Adipocyte (in vitro differentiated cells): ENCODE results near the gene FLT1.
A peak's percentile ranks its signal among the peaks of the same experiment; 100 is the strongest.

ENCODE experiments used
- DNase-seq: peaks from one replicate; pipeline ENCODE4 v3.0.0-alpha.2; 2015; ENCODE audit warnings: low read depth
- H3K27me3 ChIP-seq: replicated peaks from 2 replicates; pipeline ENCODE4 v1.7.0; 2013; ENCODE audit warnings: mild to moderate bottlenecking, low read length, moderate library complexity; ENCODE audit not compliant: control insufficient read depth, insufficient read depth
- H3K36me3 ChIP-seq: 2 replicates; pipeline ENCODE4 v1.7.0; 2013; ENCODE audit warnings: low read length, mild to moderate bottlenecking, moderate library complexity; ENCODE audit not compliant: control insufficient read depth, insufficient read depth, severe bottlenecking
- H3K4me1 ChIP-seq: 2 replicates; pipeline ENCODE4 v1.7.0; 2013; ENCODE audit warnings: mild to moderate bottlenecking, low read length, moderate library complexity; ENCODE audit not compliant: control insufficient read depth, insufficient read depth
- H3K4me3 ChIP-seq: 2 replicates; pipeline ENCODE4 v1.7.0; 2013; ENCODE audit warnings: mild to moderate bottlenecking, low read length, moderate library complexity
- H3K9ac ChIP-seq: 2 replicates; pipeline ENCODE4 v1.7.0; 2013; ENCODE audit warnings: mild to moderate bottlenecking, low read length, moderate library complexity
- H3K9me3 ChIP-seq: 2 replicates; pipeline ENCODE4 v1.7.0; 2013; ENCODE audit warnings: mild to moderate bottlenecking, low read length, moderate library complexity; ENCODE audit not compliant: control insufficient read depth

Gene FLT1

DNA sequence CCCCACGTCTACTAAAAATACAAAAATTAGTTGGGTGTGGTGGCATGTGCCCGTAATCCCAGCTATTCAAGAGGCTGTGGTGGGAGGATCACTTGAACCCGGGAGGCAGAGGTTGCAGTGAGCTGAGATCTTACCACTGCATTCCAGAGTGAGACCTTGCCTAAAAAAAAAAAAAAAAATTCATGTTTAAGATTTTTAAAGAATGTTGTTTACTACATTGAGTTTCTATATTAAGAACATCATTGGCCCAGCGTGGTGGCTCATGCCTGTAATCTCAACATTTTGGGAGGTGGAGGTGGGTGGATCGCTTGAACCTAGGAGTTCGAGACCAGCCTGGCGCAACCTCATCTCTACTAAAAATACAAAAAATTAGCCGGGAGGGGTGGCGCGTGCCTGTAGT is 31.9 kb upstream of the FLT1 start:
- no peaks in the 10 kb centered on the region for H3K36me3 ChIP-seq
- peaks cover 29% of the 10 kb centered on the region for H3K27me3 ChIP-seq
- peaks cover 26% of the 10 kb centered on the region for H3K4me1 ChIP-seq
- no peak overlapping the region for H3K9ac ChIP-seq
- no peak overlapping the region for H3K4me3 ChIP-seq
- DNase-seq: no peak
- no peaks in the 10 kb centered on the region for H3K9me3 ChIP-seq

DNA sequence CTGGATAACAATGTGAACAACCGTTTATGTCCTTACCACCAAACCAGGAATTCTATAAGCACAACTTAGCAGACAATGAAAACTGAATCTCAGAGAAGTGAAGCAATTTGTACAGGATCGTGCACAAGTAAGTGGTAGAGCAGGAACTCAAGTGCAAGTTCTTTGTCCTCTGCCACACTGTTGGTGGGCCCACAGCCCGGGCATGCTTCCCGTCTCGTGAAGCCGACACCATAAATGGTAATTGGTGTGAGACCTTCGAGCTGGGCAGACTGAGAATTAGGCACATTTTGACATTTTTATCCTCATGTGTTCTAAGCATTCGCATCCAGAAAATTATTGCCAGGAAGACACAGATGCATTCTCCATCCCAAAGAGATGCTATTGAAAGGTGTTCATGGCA is 27.9 kb upstream of the FLT1 start:
- no peaks in the 10 kb centered on the region for H3K9me3 ChIP-seq
- no peak for DNase-seq
- no peak overlapping the region for H3K9ac ChIP-seq
- no peak overlapping the region for H3K4me3 ChIP-seq
- no peaks in the 10 kb centered on the region for H3K4me1 ChIP-seq
- no peaks in the 10 kb centered on the region for H3K36me3 ChIP-seq
- H3K27me3 ChIP-seq: peaks cover 17% of the 10 kb centered on the region

DNA sequence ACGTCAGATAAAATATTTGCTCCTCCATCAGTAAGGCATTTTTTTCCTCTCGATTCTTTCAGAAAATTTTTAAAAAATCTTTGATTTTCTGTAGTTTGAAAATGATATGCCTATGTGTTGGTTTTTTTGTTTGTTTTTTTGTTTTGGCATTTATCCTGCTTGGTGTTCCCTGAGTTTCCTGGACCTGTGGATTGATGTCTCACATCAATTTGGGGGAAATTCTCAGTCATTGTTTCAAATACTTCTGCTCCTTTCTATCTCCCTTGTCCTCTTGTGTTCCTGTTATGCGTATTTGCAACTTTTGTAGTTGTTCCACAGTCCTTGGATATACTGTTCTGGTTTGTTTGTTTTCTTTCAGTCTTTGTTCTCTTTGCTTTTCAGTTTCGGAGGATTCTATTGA is 18.8 kb upstream of the FLT1 start:
- H3K4me1 ChIP-seq: no peaks in the 10 kb centered on the region
- no peak for DNase-seq
- H3K27me3 ChIP-seq: peaks cover 2% of the 10 kb centered on the region
- H3K4me3 ChIP-seq: no peak overlapping the region
- peaks cover 5% of the 10 kb centered on the region for H3K9me3 ChIP-seq
- no peaks in the 10 kb centered on the region for H3K36me3 ChIP-seq
- no peak overlapping the region for H3K9ac ChIP-seq

DNA sequence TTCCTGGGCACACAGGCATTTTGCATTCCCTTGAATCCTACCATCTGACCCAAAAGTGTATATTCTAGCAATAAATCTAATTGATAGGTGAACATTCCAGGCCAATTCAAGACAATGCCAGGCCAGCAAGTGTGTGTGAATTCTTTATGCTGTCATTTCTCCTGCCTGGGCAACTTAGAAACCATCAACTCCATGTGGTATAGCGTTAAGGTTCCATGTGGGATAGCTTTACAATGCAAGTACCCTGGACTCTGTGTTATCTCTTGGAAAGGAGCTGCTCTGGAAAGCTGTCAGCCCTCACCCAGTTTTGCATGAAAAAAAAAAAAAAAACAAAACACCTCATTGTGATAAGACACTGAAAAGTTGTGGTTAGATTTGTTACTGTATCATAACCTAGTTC is 15.6 kb upstream of the FLT1 start:
- H3K9ac ChIP-seq: no peak overlapping the region
- H3K27me3 ChIP-seq: peaks cover 5% of the 10 kb centered on the region
- no peak overlapping the region for H3K4me3 ChIP-seq
- no peaks in the 10 kb centered on the region for H3K36me3 ChIP-seq
- peaks cover 5% of the 10 kb centered on the region for H3K9me3 ChIP-seq
- DNase-seq: no peak
- H3K4me1 ChIP-seq: no peaks in the 10 kb centered on the region

DNA sequence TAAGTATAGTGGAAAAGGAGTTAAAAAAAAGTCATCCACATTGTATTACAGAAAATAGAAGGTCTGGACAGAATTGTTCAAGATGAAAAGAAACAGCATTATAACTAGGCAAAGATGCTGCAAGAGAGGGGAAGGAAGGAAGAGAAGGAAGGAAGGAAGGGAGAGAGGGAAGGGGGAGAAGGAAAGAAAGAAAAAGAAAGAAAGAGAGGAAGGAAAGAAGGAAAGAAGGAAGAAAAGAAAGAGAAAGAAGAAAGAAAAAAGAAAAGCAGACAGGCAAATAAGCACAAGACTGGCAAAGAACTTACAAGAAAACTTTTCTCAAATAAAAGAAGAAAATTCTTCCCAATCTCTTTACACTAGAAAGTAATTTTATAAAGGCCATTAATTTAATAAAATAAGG is 15.1 kb upstream of the FLT1 start:
- H3K4me3 ChIP-seq: no peak overlapping the region
- peaks cover 5% of the 10 kb centered on the region for H3K9me3 ChIP-seq
- H3K36me3 ChIP-seq: no peaks in the 10 kb centered on the region
- H3K9ac ChIP-seq: no peak overlapping the region
- H3K27me3 ChIP-seq: peaks cover 9% of the 10 kb centered on the region
- DNase-seq: no peak
- H3K4me1 ChIP-seq: no peaks in the 10 kb centered on the region

DNA sequence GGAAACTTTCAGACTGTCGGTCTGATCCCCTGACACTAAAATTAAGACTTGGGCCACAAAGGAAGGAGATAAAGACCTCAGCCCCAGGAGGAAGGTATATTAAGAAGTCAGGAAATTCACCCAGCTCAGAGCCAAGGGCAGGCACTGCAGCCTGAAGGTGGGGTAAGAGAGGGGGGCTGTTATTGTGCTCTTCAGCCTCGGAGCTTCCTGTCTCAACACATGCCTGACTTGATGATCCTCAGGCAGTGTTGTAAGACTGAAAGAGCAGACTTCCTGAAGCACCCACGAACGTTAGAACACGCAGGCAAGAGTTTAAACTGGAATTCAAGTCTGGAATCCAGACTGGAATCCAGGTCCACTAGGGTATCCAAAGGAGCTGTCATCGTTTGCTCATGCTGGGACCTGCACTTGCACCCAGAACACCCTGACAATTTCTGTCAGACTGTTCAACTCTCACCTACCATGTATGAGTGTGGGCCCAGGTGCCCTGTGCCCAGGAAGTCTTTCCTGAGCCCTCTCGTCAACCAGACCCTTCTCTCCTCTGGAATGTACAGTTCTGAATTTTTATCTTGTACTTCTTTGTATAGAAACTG is 10.7 kb upstream of the FLT1 start:
- peaks cover 14% of the 10 kb centered on the region for H3K27me3 ChIP-seq
- H3K9me3 ChIP-seq: no peaks in the 10 kb centered on the region
- no peak overlapping the region for H3K9ac ChIP-seq
- no peaks in the 10 kb centered on the region for H3K4me1 ChIP-seq
- no peak for DNase-seq
- H3K4me3 ChIP-seq: no peak overlapping the region
- no peaks in the 10 kb centered on the region for H3K36me3 ChIP-seq

DNA sequence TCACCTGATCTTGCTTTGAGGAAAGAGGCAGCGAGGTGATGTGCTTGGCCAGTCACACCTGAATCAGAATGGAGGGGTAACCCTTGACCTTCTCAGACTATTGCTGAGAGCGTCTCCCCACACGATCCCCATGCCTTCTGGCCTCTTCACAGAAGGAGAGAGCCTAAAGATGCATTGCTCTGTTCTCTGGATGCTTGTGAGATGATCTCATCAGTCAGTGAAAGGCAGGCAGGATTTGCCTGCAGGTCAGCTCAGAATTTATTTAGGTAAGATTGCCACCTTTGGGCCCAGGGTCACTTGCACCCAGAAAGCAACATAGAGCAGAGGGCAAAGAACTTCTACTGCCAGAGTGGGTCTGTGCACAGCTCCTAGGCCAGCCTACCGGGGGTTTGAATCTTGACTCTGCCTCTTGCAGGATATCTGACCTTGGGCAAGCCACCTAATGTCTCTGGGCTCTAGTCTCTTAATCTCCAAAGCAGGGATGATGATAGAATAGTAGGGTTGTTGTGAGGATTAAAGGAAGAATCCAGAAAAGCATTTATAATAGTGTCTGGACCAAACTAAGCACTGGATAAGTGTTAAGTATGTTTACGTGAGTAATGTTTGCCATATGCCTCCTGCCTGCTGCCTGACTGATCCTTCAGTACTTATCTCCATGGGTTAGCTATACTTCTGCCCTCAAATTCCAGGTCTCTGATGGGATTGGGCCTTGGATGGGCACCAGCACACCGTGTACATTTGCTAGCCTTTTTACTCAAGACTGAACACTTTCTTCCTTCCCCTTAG is 8.4 kb upstream of the FLT1 start:
- DNase-seq: no peak
- no peaks in the 10 kb centered on the region for H3K36me3 ChIP-seq
- peaks cover 14% of the 10 kb centered on the region for H3K27me3 ChIP-seq
- no peak overlapping the region for H3K4me3 ChIP-seq
- no peaks in the 10 kb centered on the region for H3K4me1 ChIP-seq
- no peak overlapping the region for H3K9ac ChIP-seq
- no peaks in the 10 kb centered on the region for H3K9me3 ChIP-seq

DNA sequence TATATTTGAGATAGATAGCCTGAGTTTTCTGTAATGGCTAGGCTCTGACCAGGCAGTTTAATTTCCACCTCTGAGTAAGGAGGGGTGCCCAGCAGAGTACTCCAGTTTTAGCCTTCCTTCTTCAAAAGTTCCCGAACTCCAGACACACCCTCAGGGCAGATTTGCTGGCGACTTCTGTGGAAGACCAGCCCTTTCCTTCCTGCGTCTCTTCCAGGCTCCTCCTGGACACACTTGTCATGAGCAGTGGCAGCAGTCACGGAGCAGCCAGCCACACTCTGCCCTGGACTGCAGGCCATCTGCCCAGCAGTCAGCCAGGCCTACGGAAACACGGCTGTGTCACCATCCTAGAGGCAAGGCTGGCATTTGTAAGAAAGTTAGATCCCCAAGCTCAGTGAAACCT is 6.6 kb upstream of the FLT1 start:
- Histone ChIP-seq H3K36me3 (no peaks in the 10 kb centered on the region), H3K9me3 (no peaks in the 10 kb centered on the region), H3K4me1 (no peaks in the 10 kb centered on the region), H3K4me3 (no peak overlapping the region), H3K27me3 (peaks cover 24% of the 10 kb centered on the region), H3K9ac (no peak overlapping the region)
- no peak for DNase-seq

DNA sequence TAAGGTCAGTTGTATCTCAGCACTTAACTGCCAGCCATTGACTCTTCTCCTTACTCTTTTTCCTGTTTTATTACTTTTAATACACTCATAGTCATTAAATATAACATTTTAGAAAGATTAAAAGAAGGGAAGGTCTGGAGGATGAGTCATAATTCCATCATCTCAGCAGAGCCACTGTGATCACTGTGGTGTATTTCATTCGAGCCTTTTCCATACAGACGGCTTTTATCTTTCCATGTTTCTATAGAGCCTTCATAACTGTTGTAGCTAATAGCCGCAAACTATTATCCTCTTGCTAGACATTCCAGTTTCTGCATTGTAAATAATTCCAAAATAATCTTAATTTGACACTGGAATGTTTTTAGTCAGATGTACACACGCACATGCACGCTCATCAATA is 4.7 kb upstream of the FLT1 start:
- Histone ChIP-seq H3K36me3 (no peaks in the 10 kb centered on the region), H3K27me3 (peaks cover 20% of the 10 kb centered on the region), H3K9me3 (no peaks in the 10 kb centered on the region), H3K9ac (no peak overlapping the region), H3K4me3 (no peak overlapping the region), H3K4me1 (peaks cover 6% of the 10 kb centered on the region)
- DNase-seq: peak; percentile 43

DNA sequence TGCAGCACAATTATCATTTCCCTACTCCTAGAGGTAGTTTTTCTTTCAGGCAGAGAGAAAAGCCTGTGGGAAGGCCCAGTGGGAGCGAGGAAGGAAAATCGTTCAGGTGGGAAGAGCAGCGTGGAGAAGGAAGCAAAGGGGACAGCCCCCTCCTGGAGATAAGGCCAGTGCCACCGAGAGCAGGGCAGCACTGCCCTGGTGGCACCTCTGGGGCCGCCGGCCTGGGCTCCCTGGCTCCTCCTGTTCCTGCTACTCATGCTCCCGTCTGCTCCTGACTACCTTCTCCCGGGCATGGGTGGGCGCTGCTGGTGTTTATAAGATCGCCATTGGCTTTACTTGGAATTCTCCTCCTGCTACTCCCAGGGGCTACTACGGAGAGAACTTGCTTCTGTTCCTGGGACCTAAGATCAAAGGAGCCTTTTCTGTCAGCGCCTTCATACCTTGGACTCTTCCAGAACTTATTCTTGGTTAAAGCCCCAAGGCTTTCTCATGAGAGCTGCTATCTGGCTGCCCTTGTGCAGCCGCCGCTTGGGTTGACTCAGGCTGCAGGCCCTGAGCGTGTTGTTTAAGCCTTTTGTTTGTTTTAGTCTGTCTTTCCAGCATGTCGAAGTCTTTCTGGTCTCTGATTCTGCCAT is 3.7 kb upstream of the FLT1 start:
- DNase-seq: no peak
- Histone ChIP-seq H3K4me3 (no peak overlapping the region), H3K9me3 (no peaks in the 10 kb centered on the region), H3K9ac (no peak overlapping the region), H3K36me3 (no peaks in the 10 kb centered on the region), H3K27me3 (peaks cover 29% of the 10 kb centered on the region), H3K4me1 (peaks cover 9% of the 10 kb centered on the region)

DNA sequence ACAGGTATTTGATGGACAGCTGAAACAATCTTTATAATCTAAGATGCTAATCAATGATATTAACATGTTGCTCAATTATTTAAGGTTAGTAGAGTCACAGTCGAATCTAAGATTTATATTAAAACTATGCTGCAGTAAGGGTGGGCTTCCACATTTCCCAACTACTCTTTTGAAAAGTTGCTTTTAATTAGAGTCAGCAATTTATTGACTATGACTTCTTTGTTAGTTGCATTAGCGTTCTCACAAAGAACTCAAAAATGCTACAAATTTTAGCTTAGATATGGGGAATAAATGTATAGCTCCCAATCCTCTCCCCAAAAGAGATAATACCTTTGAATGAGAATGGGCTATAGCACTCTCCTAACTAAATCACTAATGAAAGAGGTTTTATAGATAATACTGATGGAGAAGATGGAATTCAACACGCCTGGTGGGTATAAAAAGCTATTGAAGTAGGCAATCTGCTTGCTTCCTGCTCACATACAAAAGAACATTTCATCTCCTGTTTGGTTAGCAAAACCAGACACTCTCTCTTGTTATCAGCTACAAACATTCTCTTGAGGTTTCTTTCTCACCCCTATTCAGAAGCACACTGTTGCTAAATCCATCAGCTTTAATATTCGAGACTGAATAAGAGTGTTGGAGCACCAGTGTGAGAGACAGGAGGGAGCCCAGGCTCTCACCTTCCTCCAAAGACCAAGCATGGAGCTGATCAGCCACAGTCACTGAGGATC is 2.4 kb upstream of the FLT1 start:
- H3K9ac ChIP-seq: no peak overlapping the region
- H3K4me3 ChIP-seq: no peak overlapping the region
- DNase-seq: no peak
- H3K4me1 ChIP-seq: peaks cover 10% of the 10 kb centered on the region
- no peaks in the 10 kb centered on the region for H3K36me3 ChIP-seq
- H3K27me3 ChIP-seq: peaks cover 39% of the 10 kb centered on the region
- no peaks in the 10 kb centered on the region for H3K9me3 ChIP-seq
